Colon (tissue), 2 donors: ENCODE measurements around the gene SLC39A5.
"Not testable (repeated sequence)": the region's sequence is repeated elsewhere in the genome, so short reads cannot be mapped to it uniquely, and the experiment has no call there.

ENCODE experiments used
- FAIRE-seq: peaks from 2 replicates; lab custom pipeline; 2012; peaks lifted over from hg19 to GRCh38; lab: Jason Lieb, UNC
- donor health status: control.
- donor health status: control.

The SLC39A5 gene

DNA sequence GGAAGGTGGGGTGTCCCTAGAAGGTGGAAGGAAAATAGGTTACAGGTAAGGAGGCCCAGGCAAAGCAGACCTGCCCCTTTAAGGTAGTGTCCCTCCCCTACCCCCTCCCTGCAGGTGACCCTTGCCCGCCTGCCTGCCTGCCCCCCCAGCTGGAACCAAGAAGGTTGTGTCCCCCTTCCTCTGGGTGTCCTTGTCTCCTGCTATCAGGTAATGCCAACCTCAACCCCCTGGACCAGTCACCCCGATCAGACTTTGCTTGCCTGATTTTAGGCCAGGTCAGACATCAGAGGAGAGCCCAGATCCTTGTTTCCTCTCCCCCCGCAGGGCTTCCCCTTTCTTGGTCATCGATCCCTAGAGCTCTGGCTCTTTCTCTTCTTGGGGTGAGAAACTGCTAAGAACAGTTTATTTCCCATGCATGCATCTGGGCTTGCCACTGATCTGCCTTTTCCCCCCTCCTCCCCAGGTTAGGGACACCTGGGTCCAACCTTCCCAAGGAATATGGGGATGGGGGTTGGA, at the start of gene SLC39A5:
Gene SLC39A5 (plus strand): TSS at position 136 of the 516 bp plus-strand sequence. CDS start 1,224 bp downstream, outside the sequence.
- FAIRE-seq = no peak

- FAIRE-seq = no peak
Observed at GRCh38 chr12:56186957-56187356, 42.9 kb upstream of the SLC39A5 start.

GRCh38 chr12:56188131-56188777, 41.6 kb upstream of the SLC39A5 start:
- no peak for FAIRE-seq

DNA sequence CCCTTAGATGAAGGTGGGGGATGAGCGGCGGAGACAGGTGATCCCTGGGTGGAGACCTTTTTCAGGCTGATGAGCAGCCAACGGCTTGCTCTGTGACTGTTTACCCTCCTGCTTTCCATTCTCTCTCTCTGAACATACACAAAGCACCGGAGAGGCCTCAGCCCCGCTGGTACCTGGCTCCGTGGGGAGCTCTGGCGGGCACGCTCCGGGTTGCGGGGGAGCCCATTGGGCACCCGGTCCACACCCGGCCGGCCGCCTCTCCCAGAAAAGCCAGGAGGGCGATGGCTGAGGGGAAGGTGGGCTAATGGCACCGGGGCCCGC, 41.1 kb upstream of the SLC39A5 start:
- no peak for FAIRE-seq

- no peak for FAIRE-seq
Observed at GRCh38 chr12:56189099-56189917, 40.5 kb upstream of the SLC39A5 start, which contains the start of gene SMARCC2. TSS of gene SMARCC2 (minus strand) at chr12:56189483. CDS start at chr12:56189461, 22 bp downstream.

GRCh38 chr12:56189918-56190694, 39.7 kb upstream of the SLC39A5 start:
- FAIRE-seq = no peak

DNA sequence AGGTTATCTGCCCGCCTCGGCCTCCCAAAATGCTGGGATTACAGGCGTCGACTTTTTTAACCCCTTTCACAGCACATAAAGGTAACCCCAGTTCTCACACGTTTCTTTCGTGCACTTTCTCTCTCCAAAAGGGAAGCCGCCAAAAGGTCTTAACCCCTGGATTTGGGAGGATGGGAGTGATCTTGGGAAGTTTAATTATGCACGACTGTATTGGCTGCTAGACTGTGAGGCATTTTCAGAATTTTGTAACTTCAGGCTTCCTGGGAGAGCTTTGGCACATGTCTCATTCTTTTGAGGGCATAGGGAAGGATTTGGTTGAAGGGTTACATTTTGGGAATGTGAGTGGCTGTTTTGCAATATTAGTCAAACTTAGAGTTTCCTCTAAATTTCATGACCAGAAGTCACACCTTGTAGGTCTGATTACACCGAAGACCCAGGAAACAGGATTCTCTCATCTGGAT, 39.1 kb upstream of the SLC39A5 start:
- no peak for FAIRE-seq

DNA sequence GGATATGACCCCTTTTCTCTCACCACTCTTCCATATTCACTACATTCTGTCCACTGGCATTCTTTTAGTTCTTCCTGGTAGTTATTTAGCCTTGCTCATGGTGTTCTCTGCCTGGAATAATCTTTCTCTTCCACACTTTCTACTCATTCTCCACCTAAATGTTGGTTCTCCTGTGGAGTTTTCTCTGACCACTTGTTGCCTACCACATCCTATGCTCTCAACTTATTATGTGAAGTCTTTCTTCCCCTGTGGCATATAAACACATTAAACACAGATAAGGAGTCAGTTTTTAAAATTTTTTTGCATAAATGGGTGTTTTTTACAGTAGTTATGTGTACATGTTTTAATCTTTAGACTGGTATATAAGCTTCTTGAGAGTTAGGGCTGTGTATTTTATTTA, 37.3 kb upstream of the SLC39A5 start:
- FAIRE-seq = no peak

- FAIRE-seq = no peak
Observed at GRCh38 chr12:56193025-56193578, 36.7 kb upstream of the SLC39A5 start.

- FAIRE-seq = not testable (repeated sequence)
Observed at GRCh38 chr12:56196818-56197550, 32.9 kb upstream of the SLC39A5 start.

DNA sequence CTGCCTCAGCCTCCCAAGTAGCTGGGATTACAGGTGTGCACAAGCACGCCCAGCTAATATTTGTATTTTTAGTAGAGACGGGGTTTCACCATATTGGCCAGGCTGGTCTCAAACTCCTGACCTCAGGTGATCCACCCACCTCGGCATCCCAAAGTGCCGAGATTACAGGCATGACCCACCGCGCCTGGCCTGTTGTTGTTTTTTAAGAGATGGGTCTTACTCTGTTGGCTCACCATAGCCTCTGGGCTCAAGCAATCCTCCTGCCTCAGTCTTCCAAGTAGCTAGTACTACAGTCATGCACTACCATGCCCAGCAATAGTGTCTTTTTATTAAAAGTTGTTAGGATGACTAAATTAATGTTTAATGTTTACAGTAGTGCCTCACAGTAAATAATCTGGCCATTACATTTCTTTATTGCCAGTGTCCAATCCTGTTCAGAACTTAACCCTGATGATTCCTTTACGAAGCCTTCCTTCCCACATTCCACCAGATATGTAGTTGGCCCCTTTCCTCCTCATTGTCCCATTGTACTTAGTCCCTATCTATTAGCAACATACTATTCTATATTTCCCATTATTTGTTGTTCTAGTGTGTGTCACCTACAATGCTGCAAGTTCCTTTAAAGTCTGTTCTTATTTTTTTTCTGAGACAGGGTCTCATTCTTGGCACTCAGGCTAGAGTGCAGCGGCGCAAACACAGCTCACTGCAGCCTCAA, 31.8 kb upstream of the SLC39A5 start:
- FAIRE-seq = no peak

DNA sequence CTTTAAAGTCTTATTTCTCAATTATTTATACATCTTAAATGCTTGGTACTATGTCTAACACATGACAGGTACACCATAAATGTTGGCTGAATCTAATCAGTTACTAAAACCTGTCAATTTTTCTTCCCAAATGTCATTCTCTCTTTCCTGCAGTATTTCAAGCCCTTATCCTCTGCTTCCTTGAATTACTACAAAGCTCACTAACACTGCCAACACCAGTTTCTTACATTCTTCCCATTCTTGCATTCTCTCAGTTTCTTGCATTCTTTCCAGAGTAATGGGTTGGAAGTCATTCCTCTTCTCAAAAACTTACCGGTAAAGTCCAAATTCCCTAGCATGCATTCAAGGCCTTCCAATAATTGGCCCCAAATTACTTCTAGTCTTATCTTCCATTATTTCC, 31.0 kb upstream of the SLC39A5 start:
- no peak for FAIRE-seq

- FAIRE-seq = no peak
Observed at GRCh38 chr12:56202366-56202765, 27.5 kb upstream of the SLC39A5 start.

DNA sequence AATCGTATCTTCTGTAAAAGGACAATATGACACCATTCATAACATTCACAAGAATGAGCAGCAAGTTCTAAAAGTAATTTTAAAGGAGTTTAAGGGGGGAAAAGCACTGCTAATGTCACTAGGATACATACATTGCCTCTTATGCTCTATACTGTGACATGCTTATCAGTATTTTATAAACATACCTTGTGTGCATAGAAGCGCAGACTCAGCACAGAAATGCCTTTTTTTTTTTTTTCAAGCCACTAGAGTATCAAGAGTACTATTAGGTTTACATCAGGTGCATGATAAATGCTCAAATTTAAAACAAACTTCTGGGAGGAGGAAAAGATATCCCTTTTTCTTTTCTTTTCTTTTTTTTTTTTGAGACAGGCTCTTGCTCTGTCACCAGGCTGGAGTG, 27.0 kb upstream of the SLC39A5 start:
- FAIRE-seq = no peak

DNA sequence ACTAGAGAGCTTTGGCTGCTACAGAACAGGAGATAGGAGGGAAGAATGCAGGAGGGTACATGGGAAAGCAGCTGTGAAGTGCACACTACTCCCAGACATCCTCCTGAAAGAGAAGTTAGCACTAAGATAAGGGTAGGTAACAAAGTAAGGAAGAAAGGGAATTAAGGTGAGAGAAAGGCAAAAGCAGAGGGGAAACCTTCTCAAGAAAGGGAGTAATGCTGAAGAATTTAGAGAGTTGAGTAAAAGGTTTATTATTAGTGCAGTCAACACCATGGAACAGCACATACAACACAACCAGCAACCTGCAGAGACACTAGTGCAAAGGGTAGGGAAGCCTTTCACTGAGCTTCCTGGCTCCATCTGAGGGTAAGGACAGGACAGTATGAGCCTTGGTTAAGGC, 25.6 kb upstream of the SLC39A5 start:
- FAIRE-seq = no peak

- no peak for FAIRE-seq
Observed at GRCh38 chr12:56205445-56205844, 24.4 kb upstream of the SLC39A5 start.

GRCh38 chr12:56206452-56207166, 23.2 kb upstream of the SLC39A5 start:
- FAIRE-seq = no peak

GRCh38 chr12:56208006-56208405, 21.8 kb upstream of the SLC39A5 start:
- FAIRE-seq = no peak

DNA sequence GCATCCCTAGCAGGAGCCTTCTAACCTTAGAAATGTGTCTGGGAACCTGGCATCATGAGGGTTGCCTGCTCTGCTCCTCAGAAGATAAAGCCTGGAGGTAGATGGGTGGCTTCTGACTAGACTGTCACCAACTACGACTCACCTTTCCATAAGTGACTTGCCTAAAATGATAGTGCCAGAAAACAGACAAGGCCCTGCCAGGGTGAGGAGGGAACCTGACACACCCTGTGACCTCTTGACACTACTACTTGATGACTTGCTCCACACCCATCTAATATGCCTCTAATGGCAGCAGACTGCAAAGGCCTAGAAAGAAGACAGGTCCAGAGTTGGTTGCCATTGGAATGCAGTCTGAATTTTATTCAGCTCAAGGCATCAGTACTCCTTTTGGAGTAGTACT, 17.5 kb upstream of the SLC39A5 start:
- FAIRE-seq = no peak

DNA sequence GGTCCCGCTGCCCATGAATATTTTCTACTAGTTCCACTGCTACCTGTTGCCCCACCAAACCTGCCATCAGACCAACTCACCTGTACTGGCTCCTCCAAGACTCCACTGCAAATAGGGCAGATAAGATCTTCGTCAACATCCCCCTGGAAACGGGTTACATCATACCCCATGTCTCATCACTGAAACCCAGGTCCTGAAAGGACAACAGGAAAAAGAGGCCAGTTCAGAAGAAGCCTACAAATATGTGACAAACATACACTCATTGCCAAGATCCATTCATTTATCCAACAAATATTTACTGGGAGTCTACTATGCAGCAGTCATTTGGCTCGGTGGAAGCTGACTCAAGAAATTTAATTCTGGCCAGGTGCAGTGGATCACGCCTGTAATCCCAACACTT, 16.0 kb upstream of the SLC39A5 start:
- no peak for FAIRE-seq
